H1 (cell line): ENCODE data around the gene DYRK1A. TPM values are rescaled to one million over a fixed set of nuclear protein-coding genes. Genes with fewer than 3 reads are reported as not detected.

Source experiments
- HDAC2 ChIP-seq, 2 experiments: fragments of 300-600 bp in 1 of 2; sonication (generic) in 1 of 2; IDR thresholded peaks; 2 replicates each; pipeline ENCODE4 v1.6.1; 2011 to 2012; ENCODE audit warnings: low read depth in 2 of 2, low read length in 2 of 2, mild to moderate bottlenecking in 2 of 2, moderate library complexity in 2 of 2, borderline replicate concordance in 1 of 2, inconsistent platforms in 1 of 2
- RFX5 ChIP-seq: IDR thresholded peaks from 2 replicates; pipeline ENCODE4 v1.6.1; 2011; ENCODE audit warnings: low read depth, low read length, improper control_type of control experiment, borderline replicate concordance
- SAP30 ChIP-seq: fragments of 300-600 bp; sonication (generic); IDR thresholded peaks from 2 replicates; pipeline ENCODE4 v1.7.1; 2012; ENCODE audit warnings: low read length, moderate library complexity, mild to moderate bottlenecking, inconsistent platforms; ENCODE audit not compliant: insufficient read depth, insufficient replicate concordance
- polyA plus RNA-seq, 7 experiments: library from polyadenylated mRNA; depleted of rRNA in 3 of 7; stranded (reverse) in 5 of 7; unstranded in 2 of 7; fragments of >200 nt in 5 of 7; fragments of 200-250 nt in 2 of 7; gene quantifications; 1 replicate in 5 of 7; 2 replicates in 1 of 7; 4 replicates in 1 of 7; pipeline versions ENCODE4 v1.2.1 to v1.2.3, GENCODE V29; 2011 to 2013; ENCODE audit warnings: missing spikeins in 2 of 7, mixed read lengths in 2 of 7
- total RNA-seq: library from RNA; stranded (reverse); fragmentation: NEBNext Ultra II Directional; extraction: Animal tissue kit (Norgen Biotek cat#: 25700); gene quantifications from 2 replicates; pipeline ENCODE4 v1.2.1, GENCODE V29; 2021

Gene DYRK1A
- total and polyA plus RNA-seq, 2 of the 8 experiments (the other 6 are each of a cell fraction or from before 2014, with no cell fraction given): 61.1 to 62.2 TPM

GRCh38 chr21:37503848-37504467, 137.4 kb downstream of the DYRK1A start (continued):
- no peak for TF ChIP-seq SAP30
- TF ChIP-seq HDAC2 (IDR thresholded peaks at IDR 0.05; ENCODE audit: borderline replicate concordance in 1 of 2, low read depth in 2 of 2, low read length in 2 of 2): no peak
- TF ChIP-seq RFX5: no peak
- TF ChIP-seq, all 59 proteins: peak for 0
